BLaER1 treated with 17β-estradiol and CSF1 and Interleukin-3, amounts not matched to agents 10 nM and 100 nM (cell line): ENCODE measurements around the gene SORT1.
A peak's percentile ranks its signal among the peaks of the same experiment; 100 is the strongest.
"Not testable (repeated sequence)": the region's sequence is repeated elsewhere in the genome, so short reads cannot be mapped to it uniquely, and the experiment has no call there.

ENCODE experiments used
- H3K27ac ChIP-seq, 11 experiments: shearing (Covaris generic); formaldehyde crosslinking; 2 replicates each; pipeline ENCODE4 v1.8.1; 2022
- H3K27me3 ChIP-seq, 11 experiments: shearing (Covaris generic); formaldehyde crosslinking; 2 replicates each; pipeline ENCODE4 v1.8.1; 2022
- H3K36me3 ChIP-seq, 11 experiments: shearing (Covaris generic); formaldehyde crosslinking; 2 replicates each; pipeline ENCODE4 v1.8.1; 2022
- H3K4me1 ChIP-seq, 10 experiments: shearing (Covaris generic); formaldehyde crosslinking; 2 replicates each; pipeline ENCODE4 v1.8.1; 2022
- H3K4me2 ChIP-seq, 11 experiments: shearing (Covaris generic); formaldehyde crosslinking; 2 replicates each; pipeline ENCODE4 v1.8.1; 2022
- H3K4me3 ChIP-seq, 10 experiments: shearing (Covaris generic); formaldehyde crosslinking; 2 replicates each; pipeline ENCODE4 v1.8.1; 2022
- H3K9ac ChIP-seq, 11 experiments: shearing (Covaris generic); formaldehyde crosslinking; 2 replicates each; pipeline ENCODE4 v1.8.1; 2022
- H3K9me3 ChIP-seq, 11 experiments: shearing (Covaris generic); formaldehyde crosslinking; replicated peaks in 1 of 11; 2 replicates each; pipeline ENCODE4 v1.8.1; 2022
- H4K20me1 ChIP-seq, 11 experiments: shearing (Covaris generic); formaldehyde crosslinking; 2 replicates each; pipeline ENCODE4 v1.8.1; 2022
- Cebpa-rat ChIP-seq, 11 experiments: shearing (Covaris generic); IDR thresholded peaks; 2 replicates each; pipeline ENCODE4 v1.8.1; 2022

Gene SORT1

GRCh38 chr1:109312978-109313775 lies 84.5 kb downstream of the SORT1 start:
- H3K4me2 ChIP-seq: 0 out of 22 replicates have a peak overlapping the region, but pooled peaks of 1 of the 11 experiments have one; percentile 14
- H3K9me3 ChIP-seq: no peaks in the 10 kb centered on the region
- H3K36me3 ChIP-seq: peaks cover under 1 to 82% (median 49%) of the 10 kb centered on the region in 11 experiments; a peak in 16 of 22 replicates
- TF ChIP-seq Cebpa-rat (IDR thresholded peaks at IDR 0.05): no peak
- H4K20me1 ChIP-seq: no peaks in the 10 kb centered on the region
- peaks cover 3 to 23% (median 7%) of the 10 kb centered on the region in 10 experiments for H3K4me1 ChIP-seq
- H3K27ac ChIP-seq: no peak overlapping the region
- H3K9ac ChIP-seq: no peak overlapping the region
- H3K4me3 ChIP-seq: no peak overlapping the region
- no peaks in the 10 kb centered on the region for H3K27me3 ChIP-seq

DNA sequence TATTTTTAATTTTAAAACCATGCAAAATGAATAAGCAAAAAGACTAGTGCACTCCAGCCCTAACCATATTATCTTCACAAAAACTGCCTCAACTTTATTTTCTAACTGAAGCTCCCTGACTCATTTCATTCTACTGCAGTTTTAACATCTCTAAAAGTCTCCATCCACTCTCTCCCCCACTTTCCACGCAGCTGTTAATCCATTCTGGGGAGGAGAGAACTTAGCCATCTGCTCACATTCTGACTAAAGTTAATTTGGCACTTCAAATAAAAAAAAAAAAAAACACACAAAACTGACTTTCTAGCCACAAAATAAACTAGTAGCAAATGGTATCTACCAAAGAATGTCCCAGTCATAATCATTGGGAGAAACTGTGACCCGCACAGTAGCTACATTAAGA lies 85.5 kb downstream of the SORT1 start:
- Histone ChIP-seq H3K9ac (no peak overlapping the region), H3K4me1 (peaks cover 12 to 32% (median 16%) of the 10 kb centered on the region in 10 experiments), H3K36me3 (peaks cover 0 to 72% (median 40%) of the 10 kb centered on the region in 11 experiments; a peak in 16 of 22 replicates), H3K4me2 (no peak overlapping the region), H3K9me3 (no peaks in the 10 kb centered on the region), H3K27me3 (no peaks in the 10 kb centered on the region), H3K27ac (no peak overlapping the region), H3K4me3 (no peak overlapping the region), H4K20me1 (no peaks in the 10 kb centered on the region; a peak in 1 of 22 replicates)
- no peak for TF ChIP-seq Cebpa-rat (IDR thresholded peaks at IDR 0.05)

GRCh38 chr1:109309347-109309746 lies 88.4 kb downstream of the SORT1 start:
- H3K4me1 ChIP-seq: peaks cover 27 to 47% (median 30%) of the 10 kb centered on the region in 10 experiments
- TF ChIP-seq Cebpa-rat (IDR thresholded peaks at IDR 0.05): no peak

DNA sequence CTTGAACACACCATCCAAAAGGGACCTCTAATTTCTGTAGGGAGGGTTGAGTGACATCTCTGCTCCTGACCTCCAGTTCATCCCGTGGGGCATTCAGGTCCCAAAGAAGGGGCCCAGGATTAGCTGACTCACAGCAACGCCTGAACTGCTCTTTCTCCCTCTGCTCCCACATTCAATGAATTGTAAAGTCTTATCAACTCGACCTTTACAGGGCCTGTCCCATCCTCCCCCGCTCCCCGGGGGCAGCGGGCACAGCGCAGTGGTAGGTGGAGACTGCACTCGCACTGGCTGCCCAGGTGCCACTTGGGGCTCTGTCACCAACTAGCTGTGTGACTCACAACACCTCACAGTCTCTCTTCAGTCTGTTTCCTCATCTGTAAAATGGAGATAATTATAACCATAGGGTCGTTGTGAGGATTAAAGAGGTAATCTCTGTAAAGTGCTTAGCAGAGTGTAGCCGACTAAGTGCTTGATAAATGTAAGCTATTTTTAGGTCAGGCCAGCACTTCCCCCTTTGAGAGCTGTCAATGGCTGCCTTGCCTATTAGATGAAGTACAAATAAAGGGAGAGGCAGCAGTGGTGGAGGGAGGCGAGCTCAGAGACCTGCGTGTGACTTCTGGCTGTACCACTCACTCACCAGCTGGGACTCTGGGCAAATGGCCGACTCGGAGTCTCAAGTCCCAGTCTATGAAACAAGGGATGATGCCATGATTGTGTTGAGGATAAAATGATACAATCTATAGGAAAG lies 90.3 kb downstream of the SORT1 start:
- Histone ChIP-seq H3K4me2 (peak overlapping the region; percentile 69 to 88 (median 80)), H3K4me1 (peaks cover 27 to 41% (median 30%) of the 10 kb centered on the region in 10 experiments), H3K9me3 (no peaks in the 10 kb centered on the region), H3K36me3 (peaks cover 0 to 24% (median 0%) of the 10 kb centered on the region in 11 experiments; a peak in 5 of 22 replicates), H3K27me3 (no peaks in the 10 kb centered on the region), H3K9ac (peak overlapping the region in 4 of 11 experiments; percentile 2 to 54 (median 28); a peak in 2 of 22 replicates), H3K27ac (peak overlapping the region in 6 of 11 experiments; percentile 2 to 56 (median 32); a peak in 8 of 22 replicates), H4K20me1 (no peaks in the 10 kb centered on the region; a peak in 1 of 22 replicates), H3K4me3 (no peak overlapping the region)
- TF ChIP-seq Cebpa-rat (IDR thresholded peaks at IDR 0.05): no peak

More at GRCh38 chr1:109309347-109309746, 88.4 kb downstream of the SORT1 start:
- H3K36me3 ChIP-seq: peaks cover 0 to 43% (median 16%) of the 10 kb centered on the region in 11 experiments; a peak in 13 of 22 replicates
- no peak overlapping the region for H3K4me3 ChIP-seq
- no peaks in the 10 kb centered on the region for H3K9me3 ChIP-seq
- no peaks in the 10 kb centered on the region; a peak in 1 of 22 replicates for H4K20me1 ChIP-seq
- H3K4me2 ChIP-seq: peak overlapping the region in 1 of 11 experiments; percentile 77; a peak in 2 of 22 replicates
- no peak overlapping the region for H3K27ac ChIP-seq
- H3K9ac ChIP-seq: no peak overlapping the region
- H3K27me3 ChIP-seq: no peaks in the 10 kb centered on the region

DNA sequence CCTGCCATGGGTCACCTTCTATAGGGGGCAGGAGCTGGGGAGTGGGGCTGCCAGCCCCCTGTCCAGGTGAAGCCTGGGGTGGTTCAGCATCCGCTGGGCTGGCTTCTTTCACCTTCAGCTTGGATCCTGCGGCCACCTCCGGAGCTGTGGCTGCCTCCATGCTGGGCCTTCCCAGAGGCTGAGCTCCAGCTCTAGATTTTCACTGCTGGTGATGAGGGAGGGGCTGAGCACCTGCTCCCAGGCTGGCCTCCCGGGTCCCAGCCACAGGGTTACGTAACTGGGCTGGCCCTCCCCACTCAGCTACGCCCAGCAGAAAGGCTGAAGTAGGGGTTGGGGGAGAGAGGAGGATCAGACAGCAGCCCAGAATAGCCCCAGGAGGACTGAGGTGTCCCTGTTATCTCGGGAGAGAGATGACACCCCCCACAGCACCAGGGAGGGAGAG lies 90.9 kb downstream of the SORT1 start, which contains the start of gene MYBPHL:
Gene MYBPHL (minus strand): TSS at position 180 of the 442 bp plus-strand sequence. CDS start 20 bp downstream, at position 160.
- no peaks in the 10 kb centered on the region for H3K27me3 ChIP-seq
- peak within 1 kb of the TSS; percentile 69 to 88 (median 80) for H3K4me2 ChIP-seq
- peaks cover 0 to 19% (median 0%) of the 10 kb centered on the region in 11 experiments; a peak in 5 of 22 replicates for H3K36me3 ChIP-seq
- H3K9me3 ChIP-seq: no peaks in the 10 kb centered on the region
- no peak within 1 kb of the TSS for H3K4me3 ChIP-seq
- no peaks in the 10 kb centered on the region; a peak in 1 of 22 replicates for H4K20me1 ChIP-seq
- peaks cover 27 to 41% (median 30%) of the 10 kb centered on the region in 10 experiments for H3K4me1 ChIP-seq
- H3K9ac ChIP-seq: peak within 1 kb of the TSS in 4 of 11 experiments; percentile 2 to 54 (median 28); a peak in 3 of 22 replicates
- no peak for TF ChIP-seq Cebpa-rat (IDR thresholded peaks at IDR 0.05)
- H3K27ac ChIP-seq: peak within 1 kb of the TSS in 6 of 11 experiments; percentile 2 to 56 (median 32); a peak in 8 of 22 replicates

- not testable (repeated sequence) for H4K20me1 ChIP-seq, H3K9me3 ChIP-seq, H3K36me3 ChIP-seq, H3K27me3 ChIP-seq, H3K9ac ChIP-seq, H3K4me3 ChIP-seq, H3K27ac ChIP-seq
- H3K4me1 ChIP-seq: peaks cover 27 to 41% (median 30%) of the 10 kb centered on the region in 10 experiments
- peak overlapping the region in 8 of 11 experiments; percentile 2 to 88 (median 78); a peak in 13 of 22 replicates for H3K4me2 ChIP-seq
Observed at GRCh38 chr1:109305991-109306390, 91.7 kb downstream of the SORT1 start.

GRCh38 chr1:109304226-109304920 lies 93.3 kb downstream of the SORT1 start:
- Histone ChIP-seq H3K4me2 (no peak overlapping the region), H3K9ac (no peak overlapping the region), H4K20me1 (no peaks in the 10 kb centered on the region; a peak in 1 of 22 replicates), H3K36me3 (no peaks in the 10 kb centered on the region), H3K27me3 (no peaks in the 10 kb centered on the region), H3K27ac (no peak overlapping the region), H3K4me3 (no peak overlapping the region), H3K9me3 (no peaks in the 10 kb centered on the region), H3K4me1 (peaks cover 24 to 36% (median 31%) of the 10 kb centered on the region in 10 experiments)
- no peak for TF ChIP-seq Cebpa-rat (IDR thresholded peaks at IDR 0.05)

GRCh38 chr1:109301874-109302273 lies 95.8 kb downstream of the SORT1 start:
- Histone ChIP-seq H3K27ac (no peak overlapping the region), H3K9me3 (no peaks in the 10 kb centered on the region), H3K4me2 (no peak overlapping the region), H3K4me1 (peaks cover 10 to 21% (median 12%) of the 10 kb centered on the region in 10 experiments), H3K36me3 (no peaks in the 10 kb centered on the region), H4K20me1 (no peaks in the 10 kb centered on the region), H3K4me3 (no peak overlapping the region), H3K27me3 (no peaks in the 10 kb centered on the region), H3K9ac (no peak overlapping the region)
- TF ChIP-seq Cebpa-rat (IDR thresholded peaks at IDR 0.05): no peak
